Measurements from ENCODE around the gene THAP11.

The THAP11 gene

DNA sequence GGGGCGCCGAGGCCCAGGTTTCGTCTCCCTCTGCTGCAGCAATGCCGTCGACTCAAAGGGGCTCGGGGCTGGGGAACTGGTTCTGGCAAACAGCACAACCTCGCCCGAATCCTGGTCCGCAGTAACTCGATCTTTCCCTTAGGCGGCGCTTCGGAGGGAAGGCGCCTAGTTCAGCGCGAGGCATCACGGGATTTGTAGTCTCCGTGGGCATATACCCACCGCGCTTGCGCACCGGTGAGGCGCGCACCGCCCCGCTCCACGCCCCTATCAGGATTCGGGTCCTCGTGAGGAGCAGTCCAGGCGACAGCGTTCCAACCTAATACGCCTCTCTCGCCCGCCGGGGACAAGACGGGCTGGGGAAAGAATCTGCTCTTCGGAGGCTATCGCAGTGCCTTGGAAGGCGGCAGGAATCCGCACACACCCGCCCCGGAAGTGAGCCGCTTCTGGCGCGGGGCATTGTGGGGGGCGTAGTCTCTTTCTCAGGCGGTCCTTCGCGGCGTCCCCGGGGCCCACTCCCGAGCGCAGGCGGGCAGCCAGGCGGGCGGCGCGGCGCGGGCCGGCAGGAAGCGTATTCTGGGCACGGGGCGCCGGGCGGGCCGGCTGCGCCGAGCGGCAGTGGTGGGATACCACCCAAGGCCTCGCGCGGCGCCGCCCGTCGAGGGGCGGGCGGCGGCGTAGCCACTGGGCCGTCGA lies at the start of gene THAP11:
THAP11 (plus strand) TSS at position 505 of the 693 bp plus-strand sequence. CDS start 235 bp downstream, outside the sequence.
- DNase-seq (ENCODE audit: extremely low read depth, low read depth) = peak; percentile 82
- TF ChIP-seq, protein P1, sequence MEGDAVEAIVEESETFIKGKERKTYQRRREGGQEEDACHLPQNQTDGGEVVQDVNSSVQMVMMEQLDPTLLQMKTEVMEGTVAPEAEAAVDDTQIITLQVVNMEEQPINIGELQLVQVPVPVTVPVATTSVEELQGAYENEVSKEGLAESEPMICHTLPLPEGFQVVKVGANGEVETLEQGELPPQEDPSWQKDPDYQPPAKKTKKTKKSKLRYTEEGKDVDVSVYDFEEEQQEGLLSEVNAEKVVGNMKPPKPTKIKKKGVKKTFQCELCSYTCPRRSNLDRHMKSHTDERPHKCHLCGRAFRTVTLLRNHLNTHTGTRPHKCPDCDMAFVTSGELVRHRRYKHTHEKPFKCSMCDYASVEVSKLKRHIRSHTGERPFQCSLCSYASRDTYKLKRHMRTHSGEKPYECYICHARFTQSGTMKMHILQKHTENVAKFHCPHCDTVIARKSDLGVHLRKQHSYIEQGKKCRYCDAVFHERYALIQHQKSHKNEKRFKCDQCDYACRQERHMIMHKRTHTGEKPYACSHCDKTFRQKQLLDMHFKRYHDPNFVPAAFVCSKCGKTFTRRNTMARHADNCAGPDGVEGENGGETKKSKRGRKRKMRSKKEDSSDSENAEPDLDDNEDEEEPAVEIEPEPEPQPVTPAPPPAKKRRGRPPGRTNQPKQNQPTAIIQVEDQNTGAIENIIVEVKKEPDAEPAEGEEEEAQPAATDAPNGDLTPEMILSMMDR (IDR thresholded peaks at IDR 0.05; ENCODE audit: low read depth, low read length) = peak; percentile 80

GRCh38 chr16:67796099-67796718 lies 45.9 kb upstream of the THAP11 start:
- no peak for DNase-seq (ENCODE audit: extremely low read depth, low read depth)
- TF ChIP-seq, protein P1 (IDR thresholded peaks at IDR 0.05; ENCODE audit: low read depth, low read length) = no peak

DNA sequence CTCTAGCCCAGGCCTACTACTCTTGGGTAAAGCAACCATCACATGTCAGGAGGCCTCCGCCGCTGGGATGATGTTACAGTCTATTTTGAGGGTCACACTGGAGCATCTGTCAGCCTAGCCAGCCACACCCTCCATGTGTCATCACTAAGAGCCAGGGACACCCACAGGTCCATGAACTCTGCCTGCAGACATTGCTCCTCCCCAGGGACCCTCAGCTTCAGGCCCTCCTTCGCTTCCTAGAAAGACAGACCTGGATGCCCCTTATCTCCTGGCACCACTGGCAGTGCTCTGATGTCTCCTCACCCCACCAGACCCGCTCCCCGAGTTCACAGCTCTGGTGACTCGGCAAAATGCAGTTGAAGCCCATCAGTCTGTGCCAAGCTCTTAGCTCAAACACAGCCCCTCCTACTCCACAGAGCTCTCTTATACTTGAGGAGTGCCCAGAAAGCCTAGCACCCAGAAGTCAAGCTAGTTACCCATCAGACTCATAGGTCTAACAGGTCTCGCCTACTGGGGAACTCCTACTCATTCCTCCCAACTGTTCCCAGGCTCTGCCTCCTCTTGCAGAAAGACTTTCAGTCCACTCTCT lies 41.7 kb upstream of the THAP11 start:
- DNase-seq (ENCODE audit: extremely low read depth, low read depth) = no peak
- TF ChIP-seq, protein P1 (IDR thresholded peaks at IDR 0.05; ENCODE audit: low read depth, low read length) = no peak

DNA sequence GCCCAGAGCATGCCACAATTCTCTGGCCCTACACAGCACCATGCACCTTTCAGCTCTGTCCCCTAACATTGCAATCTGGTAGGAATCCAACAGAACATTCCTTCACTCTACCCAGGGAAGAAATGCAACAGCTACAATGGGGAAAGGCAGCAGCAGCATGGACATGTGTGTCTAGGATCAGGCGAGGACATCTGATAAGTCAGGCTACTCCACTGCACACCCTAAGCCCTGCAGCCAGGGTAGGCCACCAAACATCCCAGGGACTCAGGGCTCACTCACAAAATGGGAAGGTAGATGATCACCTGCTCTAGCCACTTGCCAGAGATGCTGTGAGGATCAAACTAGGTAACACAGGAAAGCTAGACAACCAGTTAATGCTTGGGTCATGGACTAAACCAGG lies 40.9 kb upstream of the THAP11 start:
- no peak for DNase-seq (ENCODE audit: extremely low read depth, low read depth)
- TF ChIP-seq, protein P1 (IDR thresholded peaks at IDR 0.05; ENCODE audit: low read depth, low read length) = no peak

DNA sequence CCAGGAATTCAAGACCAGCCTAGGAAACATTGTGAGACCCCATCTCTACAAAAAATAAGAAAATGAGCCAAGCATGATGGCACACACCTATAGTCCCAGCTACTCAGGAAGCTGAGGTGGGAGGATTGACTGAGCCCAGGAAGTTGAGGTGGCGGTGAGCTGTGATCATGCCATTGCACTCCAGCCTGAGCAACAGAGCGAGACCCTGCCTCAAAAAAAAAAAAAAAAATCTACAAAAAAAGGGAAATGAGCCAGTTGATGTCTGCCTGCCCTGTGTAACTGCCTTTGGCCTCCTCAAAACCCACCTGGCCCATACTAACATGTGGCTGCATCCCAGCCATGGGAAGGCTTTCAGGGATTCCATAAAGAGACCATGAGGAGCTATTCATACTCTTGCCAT lies 40.2 kb upstream of the THAP11 start:
- DNase-seq (ENCODE audit: extremely low read depth, low read depth) = no peak
- TF ChIP-seq, protein P1 (IDR thresholded peaks at IDR 0.05; ENCODE audit: low read depth, low read length) = no peak

- DNase-seq (ENCODE audit: extremely low read depth, low read depth) = no peak
- TF ChIP-seq, protein P1 (IDR thresholded peaks at IDR 0.05; ENCODE audit: low read depth, low read length) = no peak
Measured at GRCh38 chr16:67803894-67804293, 38.2 kb upstream of the THAP11 start.

All from AG09319 (cell line).